ENCODE measurements around the gene PECR. TPM values are rescaled to one million over a fixed set of nuclear protein-coding genes. Genes with fewer than 3 reads are reported as not detected.
"Not testable (repeated sequence)": the region's sequence is repeated elsewhere in the genome, so short reads cannot be mapped to it uniquely, and the experiment has no call there.

PECR gene
- total and polyA plus RNA-seq, 2 donors: 5.7 to 10.1 TPM

DNA sequence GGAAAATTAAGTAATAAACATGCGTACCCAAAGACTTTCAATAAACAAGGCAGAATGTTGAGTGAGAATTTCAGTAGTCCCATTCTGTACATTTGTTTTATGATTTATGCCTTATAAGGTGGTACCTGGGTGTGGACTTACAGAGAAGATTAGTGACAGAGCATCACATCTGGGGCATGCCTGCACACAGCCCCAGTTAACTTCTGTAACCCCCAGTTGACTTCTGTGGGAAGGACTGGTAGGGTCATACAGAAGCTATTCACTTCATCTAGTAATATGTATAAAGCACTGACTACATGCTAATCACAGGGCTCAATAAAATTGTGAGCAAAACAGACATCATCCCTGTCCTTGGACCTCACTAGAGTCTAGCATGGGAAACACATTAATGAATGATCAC lies 84.4 kb downstream of the PECR start:
- peaks cover 3 to 16% of the 10 kb centered on the region in 2 donors for H3K36me3 ChIP-seq (ENCODE audit: control insufficient read depth in 2 of 2, insufficient read depth in 2 of 2, low read length in 1 of 2)
- 99% methylated on average over 1 of the region's 1 CpG for WGBS
- no peak overlapping the region for H3K27ac ChIP-seq (ENCODE audit: low read depth in 1 of 2, low read length in 1 of 2)
- no peaks in the 10 kb centered on the region for H3K27me3 ChIP-seq (ENCODE audit: control insufficient read depth in 2 of 2, insufficient read depth in 1 of 2, low read length in 1 of 2)
- H3K9me3 ChIP-seq (ENCODE audit: control insufficient read depth in 2 of 2, insufficient read depth in 1 of 2, low read length in 1 of 2): no peaks in the 10 kb centered on the region
- peaks cover 0 to 23% of the 10 kb centered on the region in 2 donors for H3K4me1 ChIP-seq (ENCODE audit: control insufficient read depth in 2 of 2, insufficient read depth in 2 of 2, low read length in 2 of 2)
- DNase-seq (ENCODE audit: low read depth in 6 of 9, low spot score in 9 of 9): no peak
- no peak overlapping the region for H3K4me3 ChIP-seq (ENCODE audit: low read length in 2 of 2)

DNA sequence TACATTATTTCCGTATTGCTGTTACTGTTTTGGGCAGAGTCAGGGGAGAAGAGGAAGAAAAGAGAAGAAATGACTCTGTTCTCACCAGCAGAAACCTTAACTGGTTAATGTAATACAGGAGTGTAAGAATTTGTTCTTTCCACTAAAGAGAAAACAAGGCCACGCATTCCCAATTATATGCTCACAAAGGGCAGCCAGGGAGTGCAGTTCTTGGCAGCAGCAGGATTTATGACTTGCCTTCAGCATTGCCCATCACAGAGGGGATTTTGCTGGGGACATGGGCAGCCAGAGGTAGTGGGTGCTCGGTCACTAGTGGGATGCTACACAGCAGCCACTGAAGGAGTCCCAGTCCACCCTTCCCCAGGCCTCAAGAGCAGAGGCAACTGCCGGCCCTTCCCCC lies 86.7 kb downstream of the PECR start:
- Histone ChIP-seq H3K4me1 (ENCODE audit: control insufficient read depth in 2 of 2, insufficient read depth in 2 of 2, low read length in 2 of 2) (peaks cover 0 to 12% of the 10 kb centered on the region in 2 donors), H3K27ac (ENCODE audit: low read depth in 1 of 2, low read length in 1 of 2) (no peak overlapping the region)

DNA sequence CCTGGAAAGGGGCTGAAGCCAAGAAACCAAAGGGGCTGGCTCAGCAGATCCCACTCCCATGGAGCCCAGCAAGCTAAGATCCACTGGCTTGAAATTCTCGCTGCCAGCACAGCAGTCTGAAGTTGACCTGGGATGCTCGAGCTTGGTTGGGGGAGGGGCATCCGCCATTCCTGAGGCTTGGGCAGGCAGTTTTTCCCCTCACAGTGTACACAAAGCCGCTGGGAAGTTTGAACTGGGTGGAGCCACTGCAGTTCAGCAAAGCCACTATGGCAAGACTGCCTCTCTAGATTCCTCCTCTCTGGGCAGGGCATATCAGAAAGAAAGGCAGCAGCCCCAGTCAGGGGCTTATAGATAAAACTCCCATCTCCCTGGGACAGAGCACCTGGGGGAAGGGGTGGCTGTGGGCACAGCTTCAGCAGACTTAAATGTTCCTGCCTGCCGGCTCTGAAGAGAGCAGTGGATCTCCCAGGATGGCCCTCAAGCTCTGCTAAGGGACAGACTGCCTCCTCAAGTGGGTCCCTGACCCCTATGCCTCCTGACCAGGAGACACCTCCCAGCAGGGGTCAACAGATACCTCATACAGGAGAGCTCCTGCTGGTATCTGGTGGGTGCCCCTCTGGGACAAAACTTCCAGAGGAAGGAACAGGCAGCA lies 92.9 kb downstream of the PECR start:
- not testable (repeated sequence) for H3K4me3 ChIP-seq (ENCODE audit: low read length in 2 of 2); DNase-seq (ENCODE audit: low read depth in 6 of 9, low spot score in 9 of 9); H3K4me1 ChIP-seq (ENCODE audit: control insufficient read depth in 2 of 2, insufficient read depth in 2 of 2, low read length in 2 of 2); H3K27me3 ChIP-seq (ENCODE audit: control insufficient read depth in 2 of 2, insufficient read depth in 1 of 2, low read length in 1 of 2); H3K36me3 ChIP-seq (ENCODE audit: control insufficient read depth in 2 of 2, insufficient read depth in 2 of 2, low read length in 1 of 2); H3K27ac ChIP-seq (ENCODE audit: low read depth in 1 of 2, low read length in 1 of 2)
- peaks cover 0 to 12% of the 10 kb centered on the region in 2 donors for H3K9me3 ChIP-seq (ENCODE audit: control insufficient read depth in 2 of 2, insufficient read depth in 1 of 2, low read length in 1 of 2)
- 97% methylated on average over 5 of the region's 5 CpGs for WGBS

More for the DNA sequence above, 86.7 kb downstream of the PECR start:
- 97% methylated on average over 4 of the region's 4 CpGs for WGBS
- peaks cover 3 to 13% of the 10 kb centered on the region in 2 donors for H3K36me3 ChIP-seq (ENCODE audit: control insufficient read depth in 2 of 2, insufficient read depth in 2 of 2, low read length in 1 of 2)
- H3K4me3 ChIP-seq (ENCODE audit: low read length in 2 of 2): no peak overlapping the region
- H3K9me3 ChIP-seq (ENCODE audit: control insufficient read depth in 2 of 2, insufficient read depth in 1 of 2, low read length in 1 of 2): no peaks in the 10 kb centered on the region
- no peak for DNase-seq (ENCODE audit: low read depth in 6 of 9, low spot score in 9 of 9)
- no peaks in the 10 kb centered on the region for H3K27me3 ChIP-seq (ENCODE audit: control insufficient read depth in 2 of 2, insufficient read depth in 1 of 2, low read length in 1 of 2)

Other genes starting within 250 kb of the PECR start
- 19.7 TPM for gene MREG, start 68.3 kb downstream of the PECR start, total RNA-seq
- gene MREG, start 68.3 kb downstream of the PECR start, polyA plus RNA-seq: 16.3 TPM
- 1.1 TPM for gene TMEM169, start 110 bp upstream of the PECR start, total RNA-seq
- 1.0 TPM for gene TMEM169, start 110 bp upstream of the PECR start, polyA plus RNA-seq
- gene XRCC5, start 27.5 kb upstream of the PECR start, total RNA-seq: 390 TPM
- 113 TPM for gene XRCC5, start 27.5 kb upstream of the PECR start, polyA plus RNA-seq